T47D (cell line): ENCODE measurements around the gene EEF2K.
A peak's percentile ranks its signal among the peaks of the same experiment; 100 is the strongest.
"Not testable (repeated sequence)": the region's sequence is repeated elsewhere in the genome, so short reads cannot be mapped to it uniquely, and the experiment has no call there.

ENCODE experiments used
- DNase-seq, 2 experiments: peaks; one replicate each; pipeline versions ENCODE4 v3.0.0 to v3.0.0-alpha.2; 2011 to 2012; ENCODE audit warnings: low read depth in 1 of 2, low spot score in 1 of 2
- JUND ChIP-seq: IDR thresholded peaks from 2 replicates; pipeline ENCODE4 v1.6.1; 2012; ENCODE audit warnings: low read depth
- in situ Hi-C: cut with HindIII; loops from 2 replicates; pipeline ENCODE4 v1.10.0; 2016; ENCODE audit warnings: low sequenced_read_pairs, low pct_unique_long_range_greater_than_20kb

The EEF2K gene

DNA sequence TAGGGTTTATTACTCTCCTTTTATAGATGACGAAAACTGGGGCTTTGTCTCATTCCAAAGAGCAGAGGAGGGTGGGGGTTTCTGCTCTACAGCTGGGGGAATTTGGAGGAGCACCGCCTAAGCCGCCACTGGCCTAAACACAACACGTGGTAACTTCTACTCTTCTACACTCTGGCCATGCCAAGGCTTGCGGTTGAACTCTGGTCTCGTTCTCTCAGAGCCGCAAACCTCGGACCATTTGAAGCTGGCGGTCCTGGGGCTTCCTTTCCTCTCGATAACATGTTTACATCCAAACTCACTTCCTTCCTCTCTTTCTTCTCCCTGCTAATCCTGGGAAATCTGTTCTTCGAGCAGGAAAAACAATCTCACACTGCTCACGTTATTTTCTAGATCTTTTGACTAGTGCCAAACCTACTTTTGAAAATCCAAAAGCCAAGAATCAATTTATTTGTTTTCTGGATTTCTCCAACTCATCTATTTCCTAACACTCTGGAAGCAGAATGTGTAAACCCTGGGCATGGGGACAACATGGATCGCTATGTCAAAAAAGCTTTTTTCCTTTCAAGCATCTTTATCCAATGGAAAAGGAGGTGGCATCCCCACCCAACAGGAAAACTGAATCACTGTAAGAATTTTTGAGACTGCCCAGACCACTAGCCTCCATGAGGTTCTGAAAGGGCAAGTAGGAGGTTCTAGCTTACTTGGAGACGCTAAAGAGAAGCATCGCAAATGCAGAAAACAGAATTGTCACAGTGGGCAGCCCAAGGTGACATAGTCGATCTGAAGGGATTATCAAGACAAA, 13.6 kb upstream of the EEF2K start:
- DNase-seq, result peak in 1 of 2 experiments; percentile 50
- TF ChIP-seq JUND, result no peak
- in situ Hi-C loops, result no loop called here

DNA sequence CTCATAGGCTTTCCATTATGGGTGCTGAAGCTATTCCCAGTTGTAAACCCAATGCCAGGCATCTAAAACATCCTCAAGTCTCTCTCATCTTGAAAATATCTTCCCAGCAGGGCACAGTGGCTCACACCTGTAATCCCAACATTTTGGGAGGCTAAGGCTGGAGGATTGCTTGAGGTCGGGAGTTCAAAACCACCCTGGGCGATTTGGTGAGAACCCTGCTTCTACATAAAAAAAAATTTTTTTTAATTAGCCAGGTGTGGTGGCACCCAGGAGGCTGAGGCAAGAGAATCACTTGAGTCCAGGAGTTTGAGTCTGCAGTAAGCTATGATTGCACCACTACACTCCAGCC, 13.0 kb upstream of the EEF2K start:
- no peak for TF ChIP-seq JUND
- in situ Hi-C loops, result no loop called here

DNA sequence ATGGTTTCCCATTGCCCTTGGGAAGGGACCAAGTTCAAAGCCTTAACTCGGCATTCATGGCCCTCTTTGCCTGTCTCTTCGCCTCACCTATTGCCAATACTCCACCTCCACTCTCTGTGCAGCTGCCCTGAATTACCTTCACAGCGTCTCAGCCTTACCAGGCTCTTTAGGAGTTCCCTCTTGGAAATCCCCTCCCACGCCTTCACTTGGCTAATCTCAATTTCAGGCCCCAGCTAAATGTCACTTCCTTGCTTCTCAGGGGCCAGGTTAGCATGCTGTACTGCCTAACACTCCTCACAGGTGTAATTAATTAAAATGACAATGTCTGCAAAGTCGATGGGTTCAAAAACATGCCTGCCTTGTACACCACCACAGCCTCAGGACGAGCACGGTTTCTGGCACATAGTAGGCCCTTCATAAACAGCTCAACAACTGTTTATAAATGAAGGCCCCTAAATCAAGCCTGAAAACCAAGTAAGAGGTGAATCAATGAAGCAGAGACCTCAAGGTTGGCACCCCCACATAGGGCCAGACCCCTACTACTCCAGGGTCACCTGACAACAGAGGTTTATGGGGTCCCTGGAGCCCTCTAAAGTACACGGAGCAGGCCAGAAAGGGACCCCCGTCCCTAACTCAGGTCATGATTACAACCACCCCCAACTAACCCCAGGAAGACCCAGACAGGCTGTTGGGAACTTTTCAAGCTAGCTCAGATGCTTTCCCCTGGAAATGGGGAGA, 11.2 kb upstream of the EEF2K start:
- in situ Hi-C loops, result no loop called here
- TF ChIP-seq JUND, result no peak
- no peak for DNase-seq

More for the DNA sequence above, 13.0 kb upstream of the EEF2K start:
- DNase-seq, result no peak

DNA sequence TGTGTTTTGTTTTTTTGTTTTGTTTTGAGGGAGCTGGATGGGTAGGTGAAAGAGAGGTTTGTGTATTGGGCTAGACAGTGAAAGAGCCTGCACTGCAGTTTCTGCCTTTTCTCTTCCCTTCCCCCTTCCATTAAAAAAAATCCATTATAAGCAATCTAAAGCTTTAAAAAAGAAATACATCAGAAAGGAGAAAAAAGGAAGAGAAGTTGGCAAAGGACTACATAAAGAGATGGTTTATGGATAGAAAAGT, 10.7 kb upstream of the EEF2K start:
- no peak for DNase-seq
- TF ChIP-seq JUND, result no peak
- in situ Hi-C loops, result no loop called here

DNA sequence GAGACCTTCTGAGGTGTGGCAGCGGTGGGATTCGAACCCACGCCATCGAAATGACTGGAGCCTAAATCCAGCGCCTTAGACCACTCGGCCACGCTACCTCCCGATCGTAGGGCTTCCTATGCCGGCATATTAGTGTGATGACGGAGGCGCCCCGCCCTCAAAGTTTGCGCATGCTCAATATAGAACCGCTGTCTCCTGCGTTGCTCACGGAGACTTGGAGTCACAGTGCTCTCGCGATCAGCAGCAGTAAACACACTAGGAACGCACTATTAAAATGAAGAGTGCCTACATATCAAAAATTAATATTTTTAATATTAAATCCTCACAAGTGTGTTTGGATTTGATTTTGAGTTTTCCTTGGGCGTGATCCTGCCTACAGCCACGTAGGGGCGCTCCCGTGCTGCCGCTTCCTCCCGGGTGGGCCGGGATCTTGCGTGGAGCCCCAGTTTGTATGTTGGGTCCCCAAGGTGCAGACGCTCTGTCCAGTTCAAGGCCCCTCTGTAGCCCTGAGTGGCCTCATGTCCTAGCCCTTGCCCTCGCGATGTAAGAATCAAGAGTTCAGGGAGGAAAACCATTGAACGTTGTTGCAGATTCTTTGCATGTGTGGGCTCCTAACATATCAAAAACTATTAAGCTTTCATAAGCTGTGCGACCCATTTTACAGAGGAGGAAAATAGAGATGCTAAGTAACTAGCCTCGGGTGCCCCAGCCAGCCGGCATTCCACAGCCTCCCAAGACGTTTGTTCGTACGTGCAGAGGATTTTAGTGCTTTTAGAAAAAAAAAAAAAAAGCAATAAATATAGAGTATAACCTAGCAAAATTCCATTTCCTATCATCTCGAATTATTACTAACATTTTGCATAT, 10.2 kb upstream of the EEF2K start:
- in situ Hi-C loops, result no loop called here
- DNase-seq, result peak; percentile 32 to 90
- no peak for TF ChIP-seq JUND

DNA sequence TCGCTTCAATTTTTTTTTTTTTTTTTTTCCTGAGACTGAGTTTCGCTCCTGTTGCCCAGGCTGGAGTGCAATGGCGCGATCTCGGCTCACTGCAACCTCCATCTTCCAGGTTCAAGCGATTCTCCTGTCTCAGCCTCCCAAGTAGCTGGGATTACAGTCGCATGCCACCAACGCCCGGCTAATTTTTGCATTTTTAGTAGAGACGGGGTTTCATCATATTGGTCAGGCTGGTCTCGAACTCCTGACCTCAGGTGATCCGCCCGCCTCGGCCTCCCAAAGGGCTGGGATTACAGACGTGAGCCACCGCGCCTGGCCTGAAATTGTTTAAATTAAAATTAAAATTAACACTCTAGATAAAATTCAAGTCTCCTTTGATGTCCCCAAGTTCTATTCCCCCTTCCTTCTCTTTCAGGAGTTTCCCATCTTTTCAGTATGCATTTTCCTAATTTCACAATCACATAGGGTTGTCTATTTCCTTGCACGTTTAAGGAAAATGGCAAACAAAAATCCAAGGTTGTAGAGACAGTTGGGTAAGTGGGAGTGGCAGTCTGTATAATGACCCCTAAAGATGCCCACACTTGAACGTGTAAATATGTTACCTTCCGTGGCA, 9.4 kb upstream of the EEF2K start:
- DNase-seq, in situ Hi-C loops: not testable (repeated sequence)

- DNase-seq, result no peak
- TF ChIP-seq JUND, result no peak
- in situ Hi-C loops, result no loop called here
These were observed 7.4 kb upstream of the EEF2K start for GRCh38 chr16:22198547-22199293.

DNA sequence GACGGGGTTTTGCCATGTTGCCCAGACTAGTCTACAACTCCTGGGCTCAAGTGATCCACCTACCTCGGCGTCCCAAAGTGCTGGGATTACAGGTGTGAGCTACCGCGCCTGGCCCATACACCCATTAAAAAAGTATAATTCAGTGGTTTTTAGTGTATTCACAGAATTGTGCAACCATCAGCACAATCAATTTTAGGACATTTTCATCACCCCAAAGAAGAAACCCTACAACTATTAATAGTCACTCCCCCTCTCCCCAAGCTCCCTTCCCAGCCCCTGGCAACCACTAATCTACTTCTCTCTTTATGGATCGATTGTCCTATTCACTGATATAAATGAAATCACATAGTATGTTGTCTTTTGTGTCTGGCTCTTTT, 3.8 kb upstream of the EEF2K start:
- TF ChIP-seq JUND, result no peak
- DNase-seq, result no peak
- in situ Hi-C loops, result no loop called here

- no peak for TF ChIP-seq JUND
- in situ Hi-C loops, result no loop called here
- no peak for DNase-seq
These were observed 3.0 kb upstream of the EEF2K start for GRCh38 chr16:22203091-22203490.

GRCh38 chr16:22204091-22204655, 1.9 kb upstream of the EEF2K start:
- in situ Hi-C loops, result no loop called here
- TF ChIP-seq JUND, result no peak

GRCh38 chr16:22205577-22206012, 483 bp upstream of the EEF2K start:
- TF ChIP-seq JUND, result no peak
- no peak for DNase-seq
- in situ Hi-C loops, result no loop called here

More at GRCh38 chr16:22204091-22204655, 1.9 kb upstream of the EEF2K start:
- DNase-seq, result no peak
